Measurements from ENCODE around the gene SLC25A19.

GRCh38 chr17:75244133-75244866 is 44.9 kb downstream of the SLC25A19 start:
- TF ChIP-seq CTCF (IDR thresholded peaks at IDR 0.05) (no peak), POLR2A (IDR thresholded peaks at IDR 0.05) (no peak)
